ENCODE results near the gene DENND1A.

DENND1A gene

DNA sequence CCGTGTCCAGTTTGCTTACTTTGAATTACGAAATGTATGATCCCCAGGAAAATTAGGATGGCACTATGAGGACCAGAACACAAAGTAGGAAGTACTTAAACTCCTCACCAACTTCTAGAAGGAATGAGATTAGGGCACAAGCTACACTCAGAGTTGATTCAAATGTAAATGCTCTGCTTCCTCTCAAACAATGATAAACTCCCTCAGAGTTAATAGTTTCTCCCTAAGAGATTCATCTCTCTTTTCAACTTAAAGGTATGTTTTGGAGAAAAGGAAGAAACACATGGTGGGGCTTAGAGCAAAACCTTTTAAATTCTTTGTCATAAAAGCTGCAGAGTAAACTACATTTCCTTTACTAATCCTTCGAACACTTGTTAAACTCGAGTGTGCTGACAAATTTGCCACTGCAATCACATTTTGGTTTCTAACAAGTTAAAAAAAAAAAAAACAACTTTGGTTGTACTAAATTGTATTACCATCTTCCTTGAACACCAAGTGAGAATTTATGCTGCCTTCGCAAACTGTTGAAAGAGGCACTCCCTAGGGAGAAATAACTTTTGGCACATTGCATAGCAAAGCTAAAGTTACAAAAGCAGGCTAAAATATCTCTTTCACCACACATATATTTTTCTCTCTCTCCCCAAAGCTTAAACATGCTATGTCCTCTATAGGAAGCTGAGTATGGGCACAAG lies 66.6 kb downstream of the DENND1A start:
- no peak for DNase-seq

- DNase-seq, result no peak
Measured at GRCh38 chr9:123861756-123862120, 68.2 kb downstream of the DENND1A start.

- no peak for DNase-seq
Measured at GRCh38 chr9:123861086-123861755, 68.7 kb downstream of the DENND1A start.

- peak in 1 of 3 experiments; percentile 33 for DNase-seq
Measured at GRCh38 chr9:123860603-123861002, 69.3 kb downstream of the DENND1A start.

GRCh38 chr9:123852403-123852802 lies 77.5 kb downstream of the DENND1A start:
- no peak for DNase-seq

DNA sequence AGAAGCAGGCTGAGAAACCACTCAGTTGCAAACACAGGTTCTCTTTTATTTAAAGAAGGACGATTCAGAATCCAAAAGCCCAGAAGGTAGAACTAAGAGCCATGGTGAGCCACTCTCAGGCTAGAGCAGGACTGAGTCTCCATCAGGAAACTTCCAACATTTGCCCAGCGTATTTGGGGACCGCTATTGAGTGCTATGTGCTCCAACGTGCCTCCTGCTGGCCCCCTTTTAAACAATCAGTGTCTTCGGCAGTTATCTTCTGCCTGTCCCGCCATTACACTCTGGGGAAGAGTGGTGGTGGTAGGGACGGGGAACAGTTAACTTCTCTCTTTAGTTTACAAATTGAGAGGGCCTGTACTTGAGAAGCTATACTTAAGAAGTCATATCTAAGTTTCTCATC lies 78.1 kb downstream of the DENND1A start:
- DNase-seq, result no peak

GRCh38 chr9:123848447-123849085 lies 81.4 kb downstream of the DENND1A start:
- DNase-seq, result no peak

DNA sequence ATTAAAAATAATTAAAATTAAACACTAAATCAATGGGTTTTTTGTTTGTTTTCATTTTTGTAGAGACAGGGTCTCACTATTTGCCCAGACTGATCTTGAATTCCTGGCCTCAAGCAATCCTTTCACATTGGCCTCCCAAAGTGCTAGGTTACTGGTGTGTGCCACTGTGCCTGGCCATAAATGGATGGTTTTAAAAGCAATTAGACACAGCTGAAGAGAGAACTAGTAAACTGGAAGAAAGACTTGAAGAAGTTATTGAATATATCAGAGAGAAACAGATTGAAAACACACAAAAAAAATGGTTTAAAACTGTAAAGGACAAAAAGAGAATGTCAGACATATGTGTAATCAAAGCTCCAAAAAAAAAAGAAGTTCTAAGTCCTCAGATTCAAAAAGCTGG lies 83.0 kb downstream of the DENND1A start:
- no peak for DNase-seq

- DNase-seq, result no peak
Measured at GRCh38 chr9:123843703-123844102, 86.2 kb downstream of the DENND1A start.

DNA sequence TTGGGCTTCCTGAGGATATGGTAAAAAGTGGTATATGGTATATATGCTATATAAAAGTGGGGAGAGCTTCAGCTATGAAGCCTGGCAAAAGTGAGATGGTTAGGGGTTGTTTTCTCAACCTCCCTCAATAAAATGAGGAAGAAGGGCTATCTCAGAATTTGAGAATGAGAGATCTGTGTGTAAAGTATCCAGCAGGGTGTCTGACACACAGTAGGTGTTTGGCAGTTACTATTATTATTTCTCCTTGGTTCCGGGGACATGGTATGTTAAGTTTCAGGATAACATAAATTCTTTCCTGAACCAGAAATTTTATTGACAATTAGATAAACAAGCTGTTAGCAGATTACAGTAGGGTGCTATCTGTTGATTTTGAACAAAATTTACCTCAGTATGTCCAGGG lies 94.1 kb downstream of the DENND1A start:
- DNase-seq, result no peak

DNA sequence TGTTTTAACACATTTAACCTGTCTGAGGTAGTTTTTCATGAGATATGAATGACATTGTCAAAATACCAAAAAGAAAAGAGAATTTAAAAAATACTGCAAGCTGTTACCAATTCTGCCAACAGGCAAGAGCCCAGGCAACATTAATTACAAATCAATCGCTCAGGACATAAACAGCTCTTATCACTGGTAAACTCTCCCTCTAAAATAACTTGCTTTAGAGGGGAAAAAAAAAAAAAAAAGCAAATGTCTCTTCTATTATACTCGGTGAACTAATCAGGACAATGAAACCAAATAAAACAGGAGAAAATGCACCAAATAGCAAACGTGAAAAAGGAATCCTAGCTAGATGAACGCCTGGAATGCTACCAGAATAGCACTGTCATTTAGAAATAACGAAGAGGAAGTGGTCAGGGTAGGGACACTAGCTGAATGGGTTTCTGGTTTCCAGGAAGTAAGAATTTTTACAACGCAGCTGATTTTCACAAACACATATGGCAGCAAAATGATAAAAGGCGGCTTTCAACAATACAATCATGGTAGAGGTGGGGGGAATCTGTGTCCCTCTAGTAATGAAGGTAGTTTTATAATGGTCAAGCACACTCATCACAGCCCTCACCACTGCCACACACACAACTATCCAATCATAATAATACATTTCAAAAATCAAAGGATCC lies 94.9 kb downstream of the DENND1A start:
- DNase-seq, result no peak

DNA sequence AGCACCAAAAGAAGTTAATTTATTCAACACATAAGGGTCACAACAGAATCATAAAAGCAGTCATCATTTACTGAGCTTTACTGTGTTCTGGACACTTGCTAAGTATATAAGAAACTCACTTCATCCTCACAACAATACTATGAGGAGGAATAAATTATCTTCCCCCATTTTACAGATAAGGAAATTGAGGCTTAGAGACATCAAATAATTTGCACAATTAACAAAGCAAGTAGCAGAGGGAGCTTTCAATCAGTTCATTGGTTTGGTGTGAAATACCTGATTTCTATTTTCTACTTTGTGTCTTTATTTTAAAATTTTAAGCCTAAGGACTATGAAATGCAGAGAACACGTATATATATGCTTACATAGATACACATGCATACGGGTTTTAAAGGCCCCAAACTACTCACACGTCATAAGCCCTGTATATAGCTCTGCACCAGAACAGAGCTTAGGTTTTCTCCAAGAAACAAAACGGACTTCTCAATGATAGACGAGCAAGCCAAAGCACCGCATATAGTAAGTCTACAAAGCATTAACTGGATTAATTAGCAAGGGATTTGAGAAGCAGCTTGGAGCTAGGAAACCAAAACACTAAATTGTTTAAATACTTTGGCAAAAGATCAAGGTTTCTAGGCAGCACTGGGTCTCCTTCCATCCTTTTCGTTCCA lies 95.6 kb downstream of the DENND1A start:
- no peak for DNase-seq

DNA sequence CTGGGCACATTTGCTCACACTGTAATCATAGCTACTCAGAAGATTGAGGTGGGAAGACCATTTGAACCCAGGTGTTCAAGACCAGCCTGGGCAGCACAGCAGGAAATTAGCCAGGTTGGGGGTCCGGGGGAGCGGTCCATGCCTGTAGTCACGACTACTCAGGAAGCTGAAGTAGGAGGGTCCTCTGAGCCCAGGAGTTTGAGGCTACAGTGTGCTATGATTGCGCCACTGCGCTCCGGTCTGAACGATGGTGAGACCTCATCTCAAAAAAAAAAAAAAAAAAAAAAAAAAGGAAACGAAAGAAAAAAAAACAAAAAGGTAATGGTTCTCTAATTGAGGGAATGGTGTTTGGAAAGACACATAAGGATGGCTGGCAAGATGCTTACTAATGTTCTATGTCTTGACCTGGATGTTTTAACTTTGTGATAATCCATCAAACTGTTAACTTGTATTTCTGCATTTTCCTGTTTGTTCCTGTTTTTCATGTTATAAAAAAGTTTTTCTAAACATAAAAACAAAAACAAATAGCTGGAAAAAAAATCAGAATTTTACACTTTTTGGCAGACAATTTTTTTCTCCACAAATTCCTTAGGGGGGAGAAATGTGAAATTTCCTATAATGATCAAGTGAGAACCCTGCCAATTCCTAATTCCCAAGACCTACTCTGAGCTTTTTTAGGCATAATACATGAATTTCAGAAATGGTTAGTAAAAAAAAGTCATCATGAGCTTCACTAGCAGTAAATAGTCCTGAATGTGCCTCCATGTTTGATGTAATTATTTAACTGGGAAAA lies 96.9 kb downstream of the DENND1A start:
- no peak for DNase-seq

- DNase-seq, result no peak
Measured at GRCh38 chr9:123832176-123832575, 97.8 kb downstream of the DENND1A start.

DNA sequence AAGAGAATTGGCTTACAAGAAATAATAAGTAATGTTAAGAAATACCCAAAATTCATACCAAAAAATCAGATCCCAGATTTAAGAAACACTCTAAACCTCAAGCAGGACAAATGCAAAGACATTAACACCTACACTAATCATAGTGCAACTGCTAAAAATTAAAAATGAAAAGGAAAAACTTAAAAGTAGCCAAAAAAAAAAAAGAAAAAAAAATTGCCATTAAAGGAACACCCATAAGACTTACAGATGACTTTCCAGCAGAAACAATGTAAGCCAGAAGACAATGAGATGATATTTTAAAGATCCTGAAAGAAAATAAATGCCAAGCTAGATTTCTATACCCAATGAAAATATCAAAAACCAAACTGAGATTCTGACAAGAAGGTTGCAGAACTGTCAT lies 101.5 kb downstream of the DENND1A start:
- no peak for DNase-seq

DNA sequence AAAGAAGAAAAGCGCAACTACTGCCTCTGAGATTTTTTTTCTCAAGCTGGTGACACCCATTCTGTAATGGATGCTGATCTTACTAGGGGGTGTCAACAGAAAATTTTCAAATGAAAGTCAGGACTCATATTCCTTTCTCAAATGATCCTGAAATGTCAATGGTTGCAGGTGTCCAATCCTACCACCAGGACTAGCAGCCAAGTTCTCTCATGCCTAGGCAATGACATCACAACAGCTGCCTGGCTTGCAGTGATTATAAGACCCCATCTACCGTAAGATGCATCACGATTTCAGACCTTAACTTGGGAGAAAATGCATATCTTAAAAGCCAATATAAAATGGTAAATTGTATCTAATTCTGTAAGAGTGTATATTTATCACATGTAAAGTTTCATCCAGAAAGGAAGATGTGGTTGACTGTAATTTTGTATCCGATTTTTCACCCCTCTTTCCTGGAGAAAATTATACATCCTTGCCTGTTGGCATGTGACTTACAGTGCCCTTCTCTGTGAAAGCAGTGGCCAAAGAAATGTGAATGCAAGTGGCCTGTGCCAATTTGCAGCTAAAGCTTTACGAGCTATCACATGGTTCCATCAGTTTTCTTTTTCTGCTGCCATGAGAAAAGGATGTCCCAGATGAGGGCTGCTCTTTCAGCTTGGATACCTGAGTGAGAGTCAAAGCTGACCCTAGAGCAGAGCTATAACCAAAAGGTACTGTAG lies 104.4 kb downstream of the DENND1A start:
- DNase-seq, result no peak

- DNase-seq, result no peak
Measured at GRCh38 chr9:123823194-123823947, 106.6 kb downstream of the DENND1A start.

- peak in 1 of 3 experiments; percentile 30 for DNase-seq
Measured at GRCh38 chr9:123821619-123822018, 108.3 kb downstream of the DENND1A start.

DNA sequence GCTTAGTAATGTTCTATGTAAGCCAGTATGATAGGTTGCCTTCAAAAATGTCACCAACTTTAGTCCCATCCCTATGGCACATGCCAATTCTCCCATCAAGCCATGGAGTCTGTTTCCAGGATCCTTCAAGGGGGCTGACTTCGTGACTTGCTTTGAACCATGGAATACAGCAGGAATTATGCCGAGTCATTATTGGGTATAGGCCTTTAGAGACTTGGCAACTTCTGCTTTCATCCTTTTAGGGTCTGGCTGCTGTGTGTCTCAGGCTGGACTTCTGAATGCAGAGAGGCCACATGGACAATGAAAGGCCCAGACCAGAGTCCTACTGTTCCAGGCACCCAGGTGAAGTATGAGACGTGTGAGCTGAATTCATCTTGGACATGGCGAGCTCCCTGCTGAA lies 109.8 kb downstream of the DENND1A start:
- no peak for DNase-seq

DNA sequence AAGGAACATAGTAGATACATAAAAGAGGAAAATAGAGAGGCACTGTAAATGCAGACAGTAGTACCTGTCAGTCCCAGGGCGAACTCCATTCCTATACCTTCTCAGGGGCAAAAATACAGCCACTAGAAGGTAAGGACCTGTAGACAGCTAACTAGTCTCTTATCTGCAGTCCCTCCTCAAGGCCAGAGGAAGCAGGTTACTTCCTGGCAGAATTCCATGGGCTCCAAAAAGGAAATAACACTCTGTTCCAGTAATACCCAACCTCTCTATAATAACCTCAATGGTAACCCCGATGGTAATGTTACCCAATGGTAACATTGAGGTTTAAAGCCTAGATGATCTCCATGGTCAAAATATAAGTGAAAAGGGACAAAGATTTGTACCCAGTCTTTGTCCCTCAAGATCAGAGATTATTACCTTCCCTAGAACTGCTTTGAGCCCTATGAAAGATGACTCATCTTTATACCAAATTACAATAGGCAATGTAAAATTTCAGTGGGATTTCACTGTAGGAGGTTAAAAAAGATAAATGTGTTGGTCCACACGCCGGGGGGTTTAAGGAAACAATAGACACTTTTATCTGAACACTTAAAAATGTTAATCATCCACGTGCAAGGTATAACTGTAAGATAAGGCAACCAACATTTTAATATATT lies 113.0 kb downstream of the DENND1A start:
- no peak for DNase-seq
